OCI-M2 (cell line): ENCODE results near the gene TBCA.

Experiments used
- DNase-seq: peaks from one replicate; lab custom pipeline; 2025; ENCODE audit not compliant: unreplicated experiment; lab: John Stamatoyannopoulos, UW

Gene TBCA, protein sequence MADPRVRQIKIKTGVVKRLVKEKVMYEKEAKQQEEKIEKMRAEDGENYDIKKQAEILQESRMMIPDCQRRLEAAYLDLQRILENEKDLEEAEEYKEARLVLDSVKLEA

GRCh38 chr5:77775790-77776553 lies at the start of gene TBCA:
Gene TBCA, minus strand, starts transcription at chr5:77776339. Its CDS starts 82 bp downstream, at chr5:77776257.
- no peak for DNase-seq

GRCh38 chr5:77824981-77825380 lies 48.8 kb upstream of the TBCA start:
- DNase-seq, result no peak

GRCh38 chr5:77816686-77817085 lies 40.5 kb upstream of the TBCA start:
- no peak for DNase-seq

GRCh38 chr5:77812926-77813589 lies 36.9 kb upstream of the TBCA start:
- no peak for DNase-seq

- DNase-seq, result no peak
Observed at GRCh38 chr5:77806213-77806843, 30.2 kb upstream of the TBCA start.

- DNase-seq, result no peak
Observed at GRCh38 chr5:77798456-77798855, 22.3 kb upstream of the TBCA start.

DNA sequence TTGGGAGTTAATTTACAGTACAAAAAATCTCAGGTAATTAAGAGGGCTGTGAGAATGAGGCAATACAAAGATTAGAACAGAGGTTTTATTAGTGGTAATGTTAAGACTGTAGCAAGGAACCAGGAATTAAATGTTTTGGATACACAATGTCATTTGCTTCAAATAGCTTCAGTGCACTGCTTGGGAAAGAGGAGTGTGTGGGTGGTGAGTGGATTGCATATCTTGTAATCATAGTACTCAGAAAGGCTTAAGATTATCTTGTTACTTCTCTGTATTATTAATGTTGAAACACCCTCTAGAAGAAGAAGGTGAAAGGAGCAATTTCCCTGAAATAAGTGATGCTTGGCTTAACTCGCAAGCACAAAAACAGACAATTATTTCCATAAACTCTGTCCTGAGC lies 21.0 kb upstream of the TBCA start:
- DNase-seq, result no peak

- no peak for DNase-seq
Observed at GRCh38 chr5:77795846-77796245, 19.7 kb upstream of the TBCA start.

DNA sequence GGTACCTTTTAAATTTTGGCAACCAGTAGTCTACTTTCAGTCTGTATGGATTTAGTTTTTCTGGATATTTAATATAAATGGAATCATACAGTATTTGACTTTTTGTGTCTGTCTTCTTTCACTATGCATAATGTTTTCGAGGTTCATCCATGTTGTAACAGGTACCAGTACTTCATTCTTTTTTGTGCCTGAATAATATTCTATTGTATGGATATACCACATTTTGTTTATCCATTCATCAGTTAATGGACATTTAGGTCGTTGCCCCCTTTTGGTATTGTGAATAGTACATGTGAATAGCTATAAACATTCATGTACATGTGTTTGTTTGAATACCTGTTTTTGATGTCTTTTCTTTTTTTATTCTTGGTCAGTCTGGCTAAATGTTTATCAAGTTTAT lies 19.1 kb upstream of the TBCA start:
- no peak for DNase-seq

DNA sequence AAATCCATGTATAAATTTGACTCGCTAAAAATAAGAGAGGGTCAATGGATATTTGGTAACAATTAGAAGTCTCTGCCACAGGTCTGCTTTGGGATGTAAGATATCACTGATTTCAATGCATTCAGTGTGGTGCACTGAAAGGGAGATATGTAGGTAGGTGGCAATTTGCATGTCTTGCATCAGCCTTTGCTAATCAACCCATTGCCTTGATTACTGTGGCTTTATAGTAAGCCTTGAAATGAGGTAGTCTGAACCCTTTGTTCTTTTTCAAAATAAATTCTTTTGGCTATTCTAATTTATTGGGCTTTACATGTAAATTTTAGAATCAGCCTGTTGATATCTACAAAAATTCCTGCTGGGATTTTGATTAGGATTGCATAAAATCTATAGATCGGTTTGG lies 15.8 kb upstream of the TBCA start:
- DNase-seq, result no peak

DNA sequence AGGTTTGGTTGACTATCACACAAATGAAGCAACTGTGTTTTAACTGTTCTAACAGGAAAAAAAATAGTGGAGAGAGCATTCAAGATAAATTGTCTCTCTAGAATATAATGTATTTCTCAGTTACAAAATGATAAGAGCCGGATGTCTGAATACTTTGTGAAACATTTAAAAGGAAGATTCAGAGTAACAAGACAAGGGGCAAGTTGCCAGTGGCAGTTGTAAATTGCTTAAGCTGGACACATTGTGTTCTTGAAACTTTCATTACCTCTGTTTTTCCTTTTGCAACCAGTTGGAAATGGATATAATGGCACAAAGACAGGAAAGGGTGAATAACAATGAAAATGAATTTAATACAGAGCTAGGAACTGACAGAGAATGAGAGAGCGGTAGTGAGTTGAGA lies 15.2 kb upstream of the TBCA start:
- no peak for DNase-seq

DNA sequence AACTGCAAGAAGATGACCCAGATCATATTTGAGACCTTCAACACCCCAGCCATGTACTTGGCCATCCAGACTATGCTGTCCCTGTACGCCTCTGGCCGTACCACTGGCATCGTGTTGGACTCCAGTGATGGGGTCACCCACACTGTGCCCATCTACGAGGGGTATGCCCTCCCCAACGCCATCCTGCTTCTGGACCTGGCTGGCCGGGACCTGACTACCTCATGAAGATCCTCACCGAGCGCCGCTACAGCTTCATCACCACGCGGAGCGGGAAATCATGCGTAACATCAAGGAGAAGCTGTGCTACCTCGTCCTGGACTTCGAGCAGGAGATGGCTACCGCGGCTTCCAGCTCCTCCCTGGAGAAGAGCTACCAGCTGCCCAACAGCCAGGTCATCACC lies 9.1 kb upstream of the TBCA start:
- no peak for DNase-seq

- no peak for DNase-seq
Observed at GRCh38 chr5:77784735-77785134, 8.6 kb upstream of the TBCA start.

- no peak for DNase-seq
Observed at GRCh38 chr5:77781076-77781475, 4.9 kb upstream of the TBCA start.

DNA sequence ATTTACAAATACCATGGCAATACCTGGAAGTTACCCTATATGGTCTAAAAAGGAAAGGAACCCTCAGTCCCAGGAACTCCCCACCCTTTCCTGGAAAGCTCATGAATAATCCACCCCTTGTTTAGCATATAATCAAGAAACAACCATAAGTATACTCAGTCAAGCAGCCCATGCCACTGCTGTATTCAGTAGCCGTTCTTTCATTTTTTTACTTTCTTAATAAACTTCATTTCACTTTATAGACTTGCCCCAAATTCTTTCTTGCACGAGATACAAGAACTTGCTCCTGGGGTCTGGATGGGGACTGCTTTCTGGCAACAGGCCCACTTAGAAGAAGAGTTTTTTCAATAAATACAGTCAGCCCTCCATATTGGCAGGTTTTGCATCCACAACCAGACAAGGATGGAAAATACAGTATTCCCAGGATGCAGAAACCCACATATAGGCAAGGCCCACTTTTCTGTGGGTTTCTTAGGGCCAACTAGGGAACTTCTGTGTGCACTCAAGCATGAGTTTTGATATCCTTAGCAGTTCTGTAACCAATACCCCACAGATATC lies 2.8 kb upstream of the TBCA start:
- no peak for DNase-seq

- no peak for DNase-seq
Observed at GRCh38 chr5:77778398-77778797, 2.3 kb upstream of the TBCA start.

- DNase-seq, result no peak
Observed at GRCh38 chr5:77777911-77778310, 1.8 kb upstream of the TBCA start.

DNA sequence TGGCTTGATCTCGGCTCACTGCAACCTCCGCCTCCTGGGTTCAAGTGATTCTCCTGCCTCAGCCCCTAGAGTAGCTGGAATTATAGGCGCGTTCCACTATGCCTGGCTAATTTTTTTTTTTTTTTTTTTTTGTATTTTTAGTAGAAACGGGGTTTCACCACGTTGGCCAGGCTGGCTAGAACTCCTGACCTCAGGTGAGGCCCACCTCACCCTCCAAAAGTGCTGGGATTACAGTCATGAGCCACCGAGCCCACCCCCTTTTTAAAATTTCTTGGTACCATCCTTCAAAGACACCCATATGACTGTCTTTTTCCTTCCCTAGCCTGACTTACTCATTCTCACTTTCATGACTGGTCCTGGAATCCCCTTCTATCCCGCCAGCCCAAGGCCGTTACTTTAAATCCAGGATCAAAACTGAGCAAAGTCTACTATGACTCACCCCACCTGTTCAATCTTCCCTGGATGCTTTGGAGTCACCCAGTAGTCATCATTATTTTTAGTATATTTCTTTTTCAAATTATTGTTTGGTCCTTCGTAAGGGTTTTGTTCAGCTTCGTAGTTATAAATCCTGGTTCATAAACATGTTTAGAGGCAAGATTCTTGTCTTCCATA lies 1.2 kb upstream of the TBCA start:
- DNase-seq, result no peak

GRCh38 chr5:77776554-77777206 lies 541 bp upstream of the TBCA start:
- no peak for DNase-seq

GRCh38 chr5:77774981-77775789 lies 954 bp downstream of the TBCA start:
- DNase-seq, result no peak
